TTC549 (cell line): Measurements from ENCODE around the gene VIPR2.

ENCODE experiments used
- FAIRE-seq: peaks from 2 replicates; lab custom pipeline; 2012; peaks lifted over from hg19 to GRCh38; lab: Jason Lieb, UNC

Gene VIPR2

DNA sequence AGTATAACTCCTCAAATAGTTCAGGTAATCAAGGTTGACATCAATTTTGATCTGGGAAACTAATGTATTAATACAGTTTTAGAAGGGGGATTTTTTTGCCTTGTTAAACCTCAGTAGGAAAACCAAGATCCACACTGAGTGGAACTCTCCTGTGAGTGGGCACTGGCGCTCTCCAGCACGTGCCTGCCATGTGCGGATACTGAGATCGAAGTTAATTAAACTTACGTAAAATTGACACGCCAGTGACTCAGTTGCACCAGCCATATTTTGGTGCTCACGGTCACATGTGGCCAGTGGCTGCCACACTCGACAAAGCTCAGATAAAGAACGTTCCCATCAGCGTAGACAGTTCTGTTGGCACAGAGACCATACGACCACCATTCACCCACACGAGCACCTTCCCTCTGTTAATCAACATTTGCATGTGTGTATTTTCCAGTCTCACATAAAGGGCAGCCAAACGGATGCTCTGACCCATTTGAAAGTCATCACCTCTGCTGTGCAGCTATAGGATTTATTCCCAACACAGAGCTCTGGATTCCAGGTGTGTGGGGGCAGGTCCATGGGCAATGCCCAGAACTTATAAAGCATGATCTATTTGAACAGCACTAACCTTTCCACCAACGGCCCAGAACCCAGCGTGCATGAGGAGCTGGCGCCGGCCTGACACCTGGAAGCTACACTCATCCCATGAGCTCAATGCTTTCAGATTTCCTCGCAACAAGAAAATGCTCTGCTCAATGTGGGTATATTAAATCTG is 77.7 kb downstream of the VIPR2 start:
- FAIRE-seq: no peak

DNA sequence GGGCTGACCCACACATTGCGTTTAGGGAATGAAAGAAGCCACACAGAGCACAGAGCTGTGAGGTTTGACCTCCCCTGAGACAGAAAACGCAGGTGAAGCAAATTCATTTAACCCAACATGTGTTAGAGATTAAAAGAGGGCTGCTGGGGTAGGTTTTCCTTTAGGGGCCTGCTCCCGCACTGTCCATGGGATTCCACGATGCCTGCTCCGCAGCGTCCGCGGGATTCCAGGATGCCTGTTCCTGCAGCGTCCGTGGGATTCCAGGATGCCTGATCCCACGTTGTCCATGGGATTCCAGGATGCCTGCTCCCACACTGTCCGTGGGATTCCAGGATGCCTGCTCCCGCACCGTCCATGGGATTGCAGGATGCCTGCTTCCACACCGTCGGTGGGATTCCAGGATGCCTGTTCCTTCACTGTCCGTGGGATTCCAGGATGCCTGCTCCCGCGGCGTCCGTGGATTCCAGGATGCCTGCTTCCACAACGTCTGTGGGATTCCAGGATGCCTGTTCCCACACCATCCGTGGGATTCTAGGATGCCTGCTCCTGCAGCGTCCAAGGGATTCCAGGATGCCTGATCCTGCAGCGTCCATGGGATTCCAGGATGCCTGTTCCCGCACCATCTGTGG is 78.7 kb downstream of the VIPR2 start:
- FAIRE-seq: no peak

DNA sequence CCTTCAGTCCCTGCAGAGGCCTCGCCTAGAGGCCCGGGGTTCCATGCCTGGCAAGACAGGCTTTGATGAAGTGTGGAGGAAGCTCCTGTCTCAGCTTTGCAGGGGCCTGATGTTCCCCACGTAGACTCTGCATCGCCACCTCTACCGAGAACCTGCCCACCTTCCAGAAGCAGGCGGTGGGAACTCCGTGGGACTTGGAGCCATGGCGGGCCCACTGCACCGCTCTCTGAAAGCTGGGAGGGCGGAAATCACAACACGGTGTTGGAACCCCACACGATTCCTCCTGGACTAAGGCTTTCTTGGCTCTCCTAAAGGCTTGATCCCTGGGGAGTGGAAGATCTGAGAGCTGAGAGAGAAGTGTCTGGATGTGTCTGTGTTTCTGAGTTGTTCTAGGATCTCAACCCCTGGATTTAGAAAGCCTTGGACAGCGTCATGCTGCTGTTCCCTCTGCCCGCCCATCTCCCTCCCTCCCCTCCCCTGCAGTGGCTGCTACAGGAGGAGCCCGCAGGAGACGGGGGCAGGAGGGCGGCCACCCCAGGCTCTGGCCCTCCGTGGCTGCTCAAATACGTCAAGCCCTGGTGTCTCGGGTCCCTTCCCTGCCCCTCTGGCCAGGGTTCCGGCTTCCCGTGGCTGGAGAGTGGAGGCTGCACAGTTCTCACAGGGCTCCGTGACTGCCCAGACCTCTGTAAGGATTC is 79.7 kb downstream of the VIPR2 start:
- FAIRE-seq: no peak

DNA sequence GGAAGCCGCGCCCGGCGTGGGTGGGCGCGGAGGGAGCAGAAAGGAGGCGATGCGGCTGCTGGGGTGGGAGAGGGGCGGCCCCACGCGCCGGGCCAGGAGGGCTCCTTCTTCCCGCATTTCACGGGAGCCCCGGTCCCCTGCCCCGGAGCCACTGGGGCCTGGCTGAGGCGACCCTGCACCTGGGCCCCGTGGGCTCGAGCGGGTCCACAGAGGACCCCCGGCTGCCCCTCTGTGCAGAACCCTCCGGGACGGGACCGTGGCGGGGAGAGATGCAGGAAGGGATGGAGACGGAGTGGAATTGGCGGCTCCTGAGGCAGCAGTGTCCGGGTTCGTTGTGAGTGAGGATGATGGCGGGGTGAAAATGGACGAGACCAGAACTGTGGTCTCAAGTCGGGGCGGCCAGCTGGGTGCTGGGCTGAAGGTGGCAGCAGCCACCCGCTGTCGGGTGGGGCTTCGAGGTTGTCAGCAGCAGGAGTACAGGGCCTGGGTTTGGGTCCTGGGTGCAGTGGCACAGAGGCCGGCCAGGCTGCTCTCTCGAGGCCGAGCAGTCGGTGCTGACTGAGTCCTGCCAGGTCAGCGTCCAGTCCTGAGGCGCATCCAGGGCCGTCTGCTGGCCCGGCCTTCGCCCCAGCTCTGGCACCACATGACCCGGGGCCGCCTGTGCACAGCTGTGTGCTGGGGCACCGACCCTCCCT is 80.4 kb downstream of the VIPR2 start:
- FAIRE-seq: no peak

DNA sequence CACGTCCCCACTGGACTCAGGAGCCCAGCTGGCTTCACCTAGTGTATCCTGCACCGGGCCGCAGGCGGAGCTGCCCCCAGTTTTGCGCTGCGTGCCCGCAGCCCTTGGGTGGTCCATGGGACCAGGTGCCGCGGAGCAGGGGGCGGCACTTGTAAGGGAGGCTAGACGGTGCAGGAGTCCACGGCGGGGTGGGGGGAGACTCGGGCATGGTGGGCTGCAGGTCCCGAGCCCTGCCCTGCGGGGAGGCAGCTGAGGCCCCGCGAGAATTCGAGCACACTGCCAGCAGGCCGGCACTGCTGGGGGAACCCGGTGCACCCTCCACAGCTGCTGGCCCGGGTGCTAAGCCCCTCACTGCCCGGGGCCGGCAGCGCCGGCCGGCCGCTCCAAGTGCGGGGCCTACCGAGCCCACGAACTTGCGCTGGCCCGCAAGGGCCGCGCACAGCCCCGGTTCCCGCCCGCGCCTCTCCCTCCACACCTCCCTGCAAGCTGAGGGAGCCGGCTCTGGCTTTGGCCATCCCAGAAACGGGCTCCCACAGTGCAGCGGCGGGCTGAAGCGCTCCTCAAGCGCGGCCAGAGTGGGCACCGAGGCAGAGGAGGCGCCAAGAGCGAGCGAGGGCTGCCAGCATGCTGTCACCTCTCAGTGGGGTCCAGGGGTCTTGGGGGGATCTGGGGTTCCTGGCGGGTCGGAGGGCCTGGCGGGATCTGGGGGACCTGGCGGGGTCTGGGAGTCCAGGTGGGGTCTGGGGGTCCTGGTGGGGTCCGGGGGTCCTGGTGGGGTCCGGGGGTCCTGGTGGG is 81.4 kb downstream of the VIPR2 start:
- FAIRE-seq: no peak

DNA sequence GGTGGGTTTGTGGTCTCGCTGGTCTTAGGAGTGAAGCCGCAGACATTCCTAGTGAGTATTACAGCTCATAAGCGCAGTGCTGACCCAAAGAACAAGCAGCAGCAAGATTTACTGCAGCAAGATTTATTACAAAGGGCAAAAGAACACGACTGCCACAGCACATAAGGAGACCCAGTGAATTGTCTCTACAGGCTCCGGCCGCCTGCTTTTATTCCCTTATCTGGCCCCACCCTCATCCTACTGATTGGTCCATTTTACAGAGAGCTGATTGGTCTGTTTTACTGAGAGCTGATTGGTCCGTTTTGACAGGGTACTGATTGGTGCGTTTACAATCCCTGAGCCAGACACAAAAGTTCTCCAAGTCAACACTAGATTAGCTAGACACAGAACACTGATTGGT is 82.1 kb downstream of the VIPR2 start:
- no peak for FAIRE-seq

DNA sequence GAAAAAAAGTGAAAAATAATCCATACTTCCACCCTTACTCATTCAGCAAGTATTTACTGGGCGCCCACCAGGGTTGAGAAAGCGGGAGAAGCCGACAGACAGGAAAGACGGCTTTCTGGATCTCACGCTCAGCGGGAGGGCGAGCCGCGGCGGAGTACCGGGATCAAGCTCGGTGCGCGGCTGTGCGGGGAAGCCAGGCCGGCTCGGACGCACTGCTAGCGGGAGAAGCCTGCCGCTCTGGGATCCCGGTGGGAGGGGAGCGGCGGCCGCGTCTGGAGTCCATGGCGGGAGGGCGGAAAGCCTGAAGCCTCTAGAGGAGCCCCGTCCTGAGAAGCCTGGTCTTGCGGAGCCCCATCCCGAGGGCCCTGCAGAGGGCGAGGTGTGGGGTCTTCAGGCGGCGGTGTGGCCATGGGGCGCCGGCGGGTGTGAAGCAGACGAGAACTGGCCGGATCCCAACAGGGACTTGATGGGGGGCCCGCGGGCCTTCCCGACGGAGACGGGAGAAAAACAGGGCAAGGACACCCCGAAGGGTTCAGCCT is 82.9 kb downstream of the VIPR2 start:
- FAIRE-seq: no peak

DNA sequence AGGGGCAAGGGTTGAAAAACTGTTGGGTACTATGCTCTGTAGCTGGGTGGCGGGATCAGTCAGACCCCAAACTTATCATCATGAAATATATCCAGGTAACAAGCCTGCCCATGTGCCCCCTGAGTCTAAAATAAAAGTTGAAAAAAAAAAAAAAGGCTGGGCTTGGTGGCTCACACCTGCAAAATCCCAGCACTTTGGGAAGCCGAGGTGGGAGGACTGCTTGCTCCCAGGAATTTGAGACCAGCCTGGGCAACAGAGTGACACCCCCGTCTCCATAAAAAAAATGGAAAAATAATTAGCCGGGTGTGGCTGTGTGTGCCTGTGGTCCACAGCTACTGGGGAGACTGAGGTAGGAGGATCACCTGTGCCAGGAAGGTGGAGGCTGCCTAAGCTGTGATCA is 83.5 kb downstream of the VIPR2 start:
- no peak for FAIRE-seq

DNA sequence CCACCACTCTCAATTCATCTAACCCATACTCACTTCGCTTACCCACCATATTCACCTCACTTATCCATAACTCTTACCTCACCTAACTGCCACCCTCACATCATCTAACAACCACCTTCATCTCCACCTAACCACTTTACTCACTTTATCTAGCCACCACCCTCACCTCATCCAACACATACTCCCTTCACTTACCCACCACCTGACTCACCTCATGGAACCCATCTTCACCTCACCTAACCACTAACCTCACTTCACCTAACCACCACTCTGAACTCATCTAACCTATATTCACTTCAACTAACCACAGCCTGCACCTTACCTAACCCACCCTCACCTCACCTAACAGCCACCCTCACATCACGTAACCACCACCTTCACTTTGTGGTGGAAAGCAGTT is 84.2 kb downstream of the VIPR2 start:
- FAIRE-seq: no peak

DNA sequence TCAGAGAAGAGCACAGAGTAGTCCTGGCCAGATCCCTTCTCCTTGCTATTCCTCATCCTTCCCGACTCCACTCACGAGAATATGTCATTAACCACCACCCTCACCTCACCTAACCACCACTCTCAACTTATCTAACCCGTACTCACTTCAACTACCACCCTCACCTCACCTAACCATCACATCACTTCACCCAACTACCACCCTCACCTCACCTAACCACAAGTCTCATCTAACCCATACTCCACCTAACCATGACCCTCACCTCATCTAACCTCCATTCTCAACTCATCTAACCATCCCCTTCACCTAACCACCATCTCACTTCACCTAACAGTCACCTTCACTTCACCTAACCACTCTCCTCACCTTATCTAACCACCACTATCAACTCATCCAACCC is 85.0 kb downstream of the VIPR2 start:
- FAIRE-seq: no peak

DNA sequence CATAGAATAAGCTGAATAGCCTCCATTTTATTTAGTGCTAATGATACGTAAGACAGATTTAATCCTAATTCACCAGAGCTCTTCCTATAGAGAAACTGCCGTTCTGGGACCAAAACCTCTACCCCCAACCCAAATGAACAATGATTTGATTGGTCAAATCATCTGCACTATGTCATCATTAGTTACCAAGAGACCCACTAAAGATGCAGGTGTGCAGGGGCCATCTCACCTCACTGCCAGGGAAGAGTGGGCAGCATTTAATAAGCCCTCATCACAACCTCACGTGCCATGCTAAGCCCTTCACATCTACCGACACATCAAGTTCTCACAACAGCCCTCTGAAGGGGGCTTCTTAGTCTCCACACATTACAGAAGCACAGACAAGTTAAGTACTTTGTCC is 87.0 kb downstream of the VIPR2 start:
- no peak for FAIRE-seq

DNA sequence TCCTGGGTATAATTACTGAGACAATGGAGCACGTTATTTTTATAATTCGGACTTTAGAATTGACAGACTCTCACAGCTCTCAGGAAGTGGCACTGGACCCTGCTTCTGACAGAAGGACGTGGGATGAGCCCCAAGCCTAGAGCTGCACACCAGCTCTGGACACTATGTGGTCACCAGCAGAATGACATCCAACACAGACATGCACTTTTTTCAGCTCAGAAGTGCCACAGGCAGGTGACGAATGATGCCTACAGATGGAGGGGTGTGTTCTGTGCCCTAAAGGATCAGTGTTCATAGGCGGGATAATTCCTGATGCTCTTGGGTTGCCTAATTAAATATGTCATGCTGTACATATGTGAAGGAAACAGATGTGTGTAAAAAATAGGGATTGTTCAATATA is 87.9 kb downstream of the VIPR2 start:
- no peak for FAIRE-seq

DNA sequence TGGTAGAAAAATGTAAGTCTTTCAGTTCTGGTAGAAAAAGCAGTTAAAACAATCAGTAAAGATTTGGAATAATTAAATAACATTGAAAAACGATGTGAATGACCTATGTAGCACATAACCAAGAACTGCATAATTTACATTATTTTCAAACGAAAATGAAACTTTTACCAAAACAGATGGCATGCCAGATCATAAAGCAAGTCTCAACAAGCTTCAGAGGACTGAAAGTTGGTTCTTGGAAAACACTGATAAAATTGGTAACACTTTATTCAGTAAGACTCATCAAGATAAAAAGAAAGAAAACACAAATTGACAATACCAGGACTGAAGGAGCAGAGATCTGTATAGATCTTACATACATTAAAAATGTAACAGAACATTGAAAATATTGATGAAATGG is 92.8 kb downstream of the VIPR2 start:
- FAIRE-seq: no peak

DNA sequence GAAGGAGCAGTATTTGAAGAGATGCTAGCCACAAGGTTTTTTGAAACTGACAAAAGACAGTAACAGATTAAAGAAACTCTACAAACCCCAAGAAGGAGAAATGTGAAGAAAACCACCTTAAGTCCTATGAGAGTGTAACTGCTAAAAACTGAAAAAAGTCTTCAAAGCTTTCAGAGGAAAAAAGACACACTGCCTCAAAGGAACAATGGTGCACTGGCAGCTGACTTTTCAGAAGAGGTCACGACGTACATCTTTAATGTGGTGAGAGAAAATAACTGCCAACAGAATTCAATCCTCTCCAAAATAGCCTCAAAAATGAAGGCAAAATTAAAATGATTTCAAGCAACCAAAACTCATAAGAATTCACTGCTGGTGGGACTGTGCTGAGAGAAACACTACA is 94.0 kb downstream of the VIPR2 start:
- FAIRE-seq: no peak

DNA sequence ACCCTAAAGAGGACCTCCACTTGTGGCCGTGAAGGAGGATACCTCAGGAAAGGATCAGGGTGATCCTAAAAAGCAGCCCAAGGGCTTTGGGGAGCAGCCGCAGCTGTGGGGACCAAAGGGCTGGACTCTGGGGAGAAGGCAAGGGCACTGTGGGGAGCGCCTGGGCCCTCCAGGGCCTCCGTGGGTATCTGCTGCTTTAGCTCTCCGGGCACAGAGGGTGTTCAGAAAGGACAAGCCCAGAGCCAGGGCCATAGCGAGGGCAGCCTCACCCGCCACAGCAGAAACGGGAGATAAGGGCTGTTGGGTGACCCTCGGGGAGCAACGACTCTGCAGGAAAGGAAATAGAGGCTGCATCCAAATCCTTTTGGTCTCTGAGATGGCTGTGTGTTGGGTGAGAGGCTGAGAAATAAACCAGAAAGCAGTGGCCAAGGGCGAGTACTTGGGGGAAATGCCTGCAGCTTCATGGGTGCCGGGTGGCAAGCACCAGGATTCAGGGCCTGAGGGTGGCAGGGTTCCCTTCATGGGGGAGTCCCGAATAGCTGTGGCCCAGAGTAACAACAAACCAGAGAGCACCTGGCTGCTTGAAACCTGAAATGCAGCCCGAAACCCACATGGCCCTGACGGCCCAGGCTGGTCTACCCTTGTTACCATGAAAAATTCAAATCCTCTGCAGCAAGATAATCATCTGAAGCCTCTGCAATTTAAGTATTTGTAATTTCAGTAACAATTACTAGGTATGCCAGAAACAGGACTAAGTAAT is 95.2 kb downstream of the VIPR2 start:
- no peak for FAIRE-seq

DNA sequence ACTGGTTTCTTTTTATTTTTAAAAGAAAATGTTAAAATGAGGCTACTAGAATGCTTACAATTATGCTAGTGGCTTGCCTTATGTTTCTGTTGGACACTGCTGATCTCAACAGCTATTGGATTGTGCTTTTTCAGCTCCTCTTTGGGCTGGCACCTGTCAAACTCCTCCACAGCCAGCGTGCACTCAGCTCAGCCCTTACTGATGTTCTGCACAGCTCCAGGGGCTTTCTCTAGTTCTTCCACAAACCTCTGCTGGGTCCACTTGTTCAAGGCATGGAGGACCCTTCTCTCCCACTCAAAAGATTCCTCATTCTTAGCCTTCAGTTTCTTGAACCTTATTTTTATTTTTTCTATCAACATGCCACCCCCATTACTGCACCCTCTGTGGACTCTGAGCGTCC is 96.0 kb downstream of the VIPR2 start:
- FAIRE-seq: no peak

DNA sequence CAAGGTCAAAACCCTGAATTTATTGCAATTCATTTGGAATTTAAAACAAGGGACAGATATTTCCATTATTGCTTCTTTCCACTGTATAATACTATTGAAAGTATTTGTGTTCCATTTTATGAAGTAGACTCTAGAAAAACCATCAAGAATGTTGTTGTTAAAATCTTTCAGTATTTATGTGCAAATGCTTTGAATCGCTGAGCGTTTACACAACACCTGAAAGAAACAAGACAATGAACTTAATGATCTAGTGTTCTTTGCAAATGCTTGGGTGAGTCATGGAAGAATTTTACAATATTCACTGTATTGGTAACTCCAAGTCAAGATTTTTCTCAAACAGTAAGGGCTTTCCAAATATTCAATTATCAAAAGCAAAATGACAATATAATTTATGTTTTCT is 97.1 kb downstream of the VIPR2 start:
- no peak for FAIRE-seq

DNA sequence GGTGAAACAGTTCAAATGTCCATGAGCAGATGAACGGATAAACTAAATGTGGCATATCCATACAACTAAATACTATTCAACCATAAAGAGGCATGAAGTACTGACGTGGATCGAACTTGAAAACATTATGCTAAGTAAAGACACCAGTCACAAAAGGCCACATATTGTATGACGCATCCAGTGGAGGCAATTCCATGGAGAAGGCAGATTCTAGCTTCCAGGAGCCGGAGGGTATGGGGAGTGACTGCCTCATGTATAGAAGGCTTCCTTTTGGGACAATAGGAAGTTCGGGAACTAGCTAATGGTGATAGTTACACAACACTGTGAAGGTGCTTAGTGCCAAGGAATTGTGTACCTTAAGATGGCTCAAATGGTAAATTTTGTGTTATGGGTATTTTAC is 98.4 kb downstream of the VIPR2 start:
- no peak for FAIRE-seq

DNA sequence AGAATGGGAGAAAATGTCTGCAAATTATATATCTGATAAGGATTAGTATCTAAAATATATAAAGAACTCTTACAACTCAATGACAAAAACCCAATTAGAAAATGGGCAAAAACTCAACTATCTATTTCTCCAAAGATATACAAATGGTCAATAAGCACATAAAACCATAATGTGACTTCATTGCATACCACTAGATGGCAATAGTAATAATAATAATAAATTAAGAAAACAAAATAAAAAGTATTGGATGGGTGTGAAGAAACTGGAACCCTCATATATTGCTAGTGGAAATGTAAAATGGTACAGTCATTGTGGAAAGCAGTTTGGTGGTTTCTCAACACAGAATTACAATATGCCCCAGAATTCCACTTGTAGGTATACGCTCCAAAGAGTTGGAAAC is 98.8 kb downstream of the VIPR2 start:
- no peak for FAIRE-seq

DNA sequence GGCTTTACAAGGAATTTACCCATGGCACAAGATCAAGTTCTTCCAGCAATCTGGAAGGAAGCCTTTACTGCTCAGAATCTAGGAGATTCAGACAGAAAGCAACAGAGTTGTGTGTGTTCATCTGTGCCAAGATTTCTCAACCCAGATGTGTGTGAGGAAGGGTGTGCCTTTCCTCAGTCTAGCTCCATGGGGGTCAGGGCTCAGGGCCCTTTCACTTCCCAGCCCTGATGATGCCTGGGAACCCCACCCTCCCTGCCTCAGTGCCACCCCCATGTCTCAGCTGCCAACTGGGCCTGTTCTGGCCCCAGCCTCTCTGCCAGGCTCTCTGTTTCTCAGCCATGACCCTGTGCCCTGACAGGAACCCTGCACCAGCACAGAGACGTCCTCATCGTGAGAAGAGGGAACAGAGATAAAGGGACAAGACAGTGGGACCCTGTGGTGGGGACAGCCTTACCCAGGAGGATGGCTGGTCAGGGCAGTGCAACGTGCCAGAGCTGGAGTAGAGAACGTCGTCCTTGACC is 102.0 kb downstream of the VIPR2 start:
- no peak for FAIRE-seq

DNA sequence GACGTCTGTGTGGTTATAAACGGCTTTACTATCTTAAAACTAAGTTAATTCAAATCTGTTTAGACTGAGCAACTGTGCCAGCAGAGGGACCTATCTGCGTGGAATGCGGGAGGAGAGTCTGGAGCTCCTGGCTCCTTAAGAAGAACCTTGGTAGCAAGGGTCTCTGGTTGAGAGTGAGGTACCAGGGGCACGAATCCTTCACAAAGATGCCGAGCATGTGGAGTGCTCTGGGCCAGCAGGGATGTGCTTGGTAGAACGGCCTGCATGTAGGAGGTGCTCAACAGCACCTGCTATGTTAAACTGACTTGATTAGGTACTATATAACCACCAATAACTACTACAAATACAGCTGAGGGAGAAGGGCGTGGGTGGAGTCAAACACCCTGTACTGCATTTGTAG is 102.6 kb downstream of the VIPR2 start:
- no peak for FAIRE-seq
